HL-60 (cell line): ENCODE measurements around the gene ANXA2.

Source experiments
- DNase-seq, 2 experiments: peaks; one replicate each; pipeline ENCODE4 v3.0.0-alpha.2; 2010 to 2020; ENCODE audit warnings: low read depth in 1 of 2, low spot score in 1 of 2
- H3K27ac ChIP-seq: fragments of 250-450 bp; sonication (Bioruptor Pico); replicated peaks from 2 replicates; pipeline ENCODE4 v1.5.1; 2020; ENCODE audit warnings: mild to moderate bottlenecking, moderate library complexity
- H3K27me3 ChIP-seq: fragments of 250-450 bp; sonication (Bioruptor Pico); 2 replicates; pipeline ENCODE4 v1.5.1; 2021; ENCODE audit warnings: mild to moderate bottlenecking, moderate library complexity; ENCODE audit not compliant: insufficient read depth, poor library complexity, severe bottlenecking
- H3K4me3 ChIP-seq: replicated peaks from 2 replicates; pipeline ENCODE4 v1.5.1; 2011; ENCODE audit warnings: mild to moderate bottlenecking, control low read depth, low read length; ENCODE audit not compliant: insufficient read depth
- CTCF ChIP-seq: IDR thresholded peaks from one replicate; pipeline ENCODE4 v1.5.1; 2011; ENCODE audit warnings: low read length, control low read depth, inconsistent platforms; ENCODE audit not compliant: insufficient read depth
- GABPA ChIP-seq: IDR thresholded peaks from 2 replicates; pipeline ENCODE4 v1.6.1; 2012; ENCODE audit warnings: low read depth
- POLR2AphosphoS5 ChIP-seq: IDR thresholded peaks from 2 replicates; pipeline ENCODE4 v1.6.1; 2012; ENCODE audit warnings: low read depth
- REST ChIP-seq: IDR thresholded peaks from 2 replicates; pipeline ENCODE4 v1.6.1; 2012; ENCODE audit warnings: low read depth; ENCODE audit not compliant: insufficient replicate concordance
- SPI1 ChIP-seq: IDR thresholded peaks from 2 replicates; pipeline ENCODE4 v1.6.1; 2012; ENCODE audit warnings: low read depth, mild to moderate bottlenecking, borderline replicate concordance

The ANXA2 gene

GRCh38 chr15:60370869-60371136, 27.0 kb downstream of the ANXA2 start:
- TF ChIP-seq CTCF (no peak), POLR2AphosphoS5 (no peak), SPI1 (no peak), REST (no peak)
- H3K4me3 ChIP-seq: no peak overlapping the region
- no peaks in the 10 kb centered on the region for H3K27me3 ChIP-seq
- H3K27ac ChIP-seq: no peak overlapping the region
- DNase-seq: no peak

GRCh38 chr15:60370105-60370868, 27.5 kb downstream of the ANXA2 start:
- no peak for DNase-seq
- H3K27ac ChIP-seq: no peak overlapping the region
- H3K4me3 ChIP-seq: no peak overlapping the region
- no peak for TF ChIP-seq GABPA
- no peak for TF ChIP-seq POLR2AphosphoS5
- TF ChIP-seq CTCF: no peak
- TF ChIP-seq SPI1: no peak
- TF ChIP-seq REST: no peak
- no peaks in the 10 kb centered on the region for H3K27me3 ChIP-seq

- Histone ChIP-seq H3K4me3 (no peak overlapping the region), H3K27ac (no peak overlapping the region), H3K27me3 (no peaks in the 10 kb centered on the region)
- TF ChIP-seq SPI1 (no peak), POLR2AphosphoS5 (no peak), GABPA (no peak), REST (no peak), CTCF (no peak)
- no peak for DNase-seq
Measured at GRCh38 chr15:60369696-60370095, 28.1 kb downstream of the ANXA2 start.
